NCI-H187 treated with DMSO at 0.1 percent for 48 hours (cell line): Measurements from ENCODE around the gene TUFT1.
"Not testable (repeated sequence)": the region's sequence is repeated elsewhere in the genome, so short reads cannot be mapped to it uniquely, and the experiment has no call there.

ENCODE experiments used
- DNase-seq: peaks from one replicate; lab custom pipeline; 2025; lab: John Stamatoyannopoulos, UW

TUFT1 gene

GRCh38 chr1:151581451-151581850 lies 41.3 kb downstream of the TUFT1 start:
- no peak for DNase-seq

- DNase-seq = no peak
Measured at GRCh38 chr1:151581921-151582320, 41.8 kb downstream of the TUFT1 start.

GRCh38 chr1:151583796-151584195 lies 43.7 kb downstream of the TUFT1 start:
- DNase-seq = no peak

GRCh38 chr1:151584278-151584677 lies 44.2 kb downstream of the TUFT1 start:
- DNase-seq = no peak

- no peak for DNase-seq
Measured at GRCh38 chr1:151584780-151585179, 44.7 kb downstream of the TUFT1 start.

- DNase-seq = no peak
Measured at GRCh38 chr1:151585622-151586021, 45.5 kb downstream of the TUFT1 start.

GRCh38 chr1:151590961-151591360 lies 50.9 kb downstream of the TUFT1 start:
- no peak for DNase-seq

- no peak for DNase-seq
Measured at GRCh38 chr1:151593730-151594129, 53.6 kb downstream of the TUFT1 start.

- peak; percentile 67 for DNase-seq
Measured at GRCh38 chr1:151594143-151594625, 54.1 kb downstream of the TUFT1 start.

- no peak for DNase-seq
Measured at GRCh38 chr1:151596166-151596953, 56.3 kb downstream of the TUFT1 start.

GRCh38 chr1:151602550-151602949 lies 62.4 kb downstream of the TUFT1 start:
- DNase-seq = not testable (repeated sequence)

GRCh38 chr1:151604291-151604690 lies 64.2 kb downstream of the TUFT1 start:
- DNase-seq = no peak

GRCh38 chr1:151606384-151606783 lies 66.3 kb downstream of the TUFT1 start:
- DNase-seq = no peak

GRCh38 chr1:151606857-151607256 lies 66.7 kb downstream of the TUFT1 start:
- no peak for DNase-seq

- no peak for DNase-seq
Measured at GRCh38 chr1:151610142-151610541, 70.0 kb downstream of the TUFT1 start.

GRCh38 chr1:151611288-151611790 lies 71.2 kb downstream of the TUFT1 start:
- DNase-seq = no peak

- DNase-seq = peak; percentile 90
Measured at GRCh38 chr1:151611832-151612500, 71.9 kb downstream of the TUFT1 start, which contains the start of gene SNX27. Gene SNX27, plus strand, starts transcription at chr1:151612050. Its CDS starts 152 bp downstream, at chr1:151612202.

GRCh38 chr1:151612501-151613281 lies 72.6 kb downstream of the TUFT1 start:
- no peak for DNase-seq

- DNase-seq = no peak
Measured at GRCh38 chr1:151613282-151613780, 73.2 kb downstream of the TUFT1 start.

GRCh38 chr1:151615711-151616504 lies 75.8 kb downstream of the TUFT1 start:
- DNase-seq = no peak

- DNase-seq = no peak
Measured at GRCh38 chr1:151616505-151616849, 76.4 kb downstream of the TUFT1 start.
